Superior temporal gyrus (tissue), 1 donor: ENCODE results near the gene SENP6.

ENCODE experiments used
- DNase-seq: peaks from one replicate; pipeline ENCODE4 v3.0.0-alpha.2; 2016; ENCODE audit errors: extremely low spot score

Gene SENP6

DNA sequence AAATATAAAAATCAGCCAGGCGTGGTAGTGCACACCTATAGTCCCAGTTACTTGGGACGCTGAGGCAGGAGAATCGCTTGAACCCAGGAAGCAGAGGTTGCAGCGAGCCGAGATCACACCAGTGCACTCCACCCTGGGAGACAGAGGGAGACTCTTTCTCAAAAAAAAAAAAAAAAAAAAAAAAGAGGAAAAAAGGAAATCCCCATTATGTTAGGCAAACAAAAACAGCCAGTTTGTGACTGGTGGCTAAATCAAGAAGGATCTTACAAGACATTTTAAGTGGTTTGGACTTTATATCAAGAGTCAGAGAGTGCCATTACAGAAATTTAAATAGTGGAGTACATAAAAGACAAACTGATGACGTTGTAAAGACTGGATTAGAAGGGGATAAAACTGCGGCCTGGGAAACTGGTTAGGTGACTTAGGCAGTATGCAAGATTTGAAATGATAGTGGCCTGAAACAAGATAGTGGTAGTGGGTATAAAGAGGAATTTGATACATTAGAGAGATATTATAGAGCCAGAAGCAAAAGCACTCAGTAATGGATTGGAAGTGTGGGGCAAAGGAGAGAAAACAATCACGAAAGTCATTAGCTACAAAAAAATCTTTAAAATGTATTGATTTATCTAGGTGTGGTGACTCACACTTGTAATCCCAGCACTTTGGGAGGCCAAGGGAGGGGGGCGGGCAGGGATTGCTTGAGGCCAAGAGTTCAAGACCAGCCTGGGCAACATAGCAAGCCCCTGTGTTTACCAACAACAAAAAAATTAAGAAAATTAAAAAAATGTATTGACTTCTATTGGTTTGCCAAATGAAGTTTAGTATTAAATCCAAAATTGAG lies 145.7 kb downstream of the SENP6 start:
- no peak for DNase-seq

GRCh38 chr6:75748003-75748742 lies 146.5 kb downstream of the SENP6 start:
- no peak for DNase-seq

DNA sequence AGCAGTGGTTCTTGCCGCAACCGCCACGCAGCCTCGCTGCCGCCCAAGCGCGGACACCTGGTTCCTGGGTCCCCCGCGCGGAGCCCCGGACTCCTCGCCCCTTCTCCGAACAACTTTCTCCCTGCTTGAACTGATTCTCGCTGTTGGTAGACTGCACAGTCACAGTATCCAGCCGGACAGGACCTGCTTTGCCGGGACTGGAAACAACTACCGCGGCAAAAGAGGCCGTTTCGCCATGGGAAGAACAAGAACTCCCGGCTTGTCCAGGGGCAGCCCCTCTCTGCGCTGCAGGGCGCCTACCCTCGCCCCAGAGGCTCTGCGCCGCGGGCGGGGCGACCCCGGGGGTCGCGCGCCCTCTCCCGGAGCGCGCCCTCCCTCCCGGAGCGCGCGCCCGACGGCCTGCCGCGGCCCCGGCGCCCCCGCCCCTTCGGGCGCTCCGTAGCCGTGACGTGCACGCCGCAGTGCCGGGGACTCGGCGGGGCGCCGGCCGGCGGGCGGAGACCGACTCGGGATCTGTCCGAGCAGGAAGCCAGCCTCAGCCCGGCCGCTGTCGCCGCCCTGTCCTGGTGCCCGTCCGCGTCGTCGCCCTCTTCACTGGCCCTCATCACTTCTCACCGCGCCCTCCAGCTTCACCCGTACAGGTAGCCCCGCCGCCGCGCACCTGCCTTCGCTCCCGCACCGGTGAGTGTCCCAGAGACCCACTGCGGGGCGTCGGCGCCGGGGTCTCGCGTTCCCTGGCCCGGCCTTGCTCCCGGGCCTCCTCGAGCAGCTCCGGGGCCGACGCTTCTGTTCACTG lies 147.3 kb downstream of the SENP6 start, which contains the start of gene MYO6:
TSS of gene MYO6 (plus strand) at position 497 of the 796 bp plus-strand sequence. CDS start 68,309 bp downstream, outside the sequence.
- peak; percentile 76 for DNase-seq

- DNase-seq, result no peak
Observed at GRCh38 chr6:75751443-75751842, 149.8 kb downstream of the SENP6 start.

DNA sequence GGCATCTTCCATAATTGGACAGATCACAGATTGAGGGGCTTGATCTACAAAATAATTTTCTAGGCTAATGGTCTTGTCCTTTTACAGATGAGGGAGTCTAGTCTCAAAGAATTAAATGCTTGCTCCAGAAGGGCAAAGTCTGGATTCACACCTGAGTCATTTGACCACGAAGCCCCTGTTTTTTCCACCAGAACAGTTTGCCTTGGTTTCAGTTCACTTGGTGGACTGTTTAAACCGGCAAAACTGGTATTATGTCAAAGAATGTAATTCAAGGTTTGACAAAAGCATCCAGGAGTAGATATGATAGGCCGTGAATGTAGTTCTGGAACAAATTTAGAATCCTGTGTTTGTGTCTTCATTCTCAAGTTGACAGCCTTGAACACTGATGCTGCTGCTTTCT lies 150.7 kb downstream of the SENP6 start:
- no peak for DNase-seq

DNA sequence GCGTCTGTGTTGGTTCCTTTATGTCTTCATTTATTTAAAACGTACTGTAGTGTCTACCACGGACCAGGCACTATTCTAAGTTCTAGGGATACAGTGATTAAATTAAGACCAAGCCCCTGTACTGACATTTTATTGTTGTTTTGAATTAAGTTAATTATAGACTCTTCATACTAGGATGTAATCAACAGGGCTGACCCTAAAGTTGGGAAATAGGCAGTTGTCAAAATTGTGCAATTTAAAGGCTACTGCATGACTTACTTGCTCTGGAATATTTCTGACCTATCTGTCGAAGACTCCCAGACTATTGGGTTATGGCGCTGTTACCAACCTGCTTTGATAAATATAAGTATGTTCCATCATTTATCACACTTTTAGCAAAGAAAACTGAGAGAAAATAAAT lies 154.0 kb downstream of the SENP6 start:
- DNase-seq, result no peak

DNA sequence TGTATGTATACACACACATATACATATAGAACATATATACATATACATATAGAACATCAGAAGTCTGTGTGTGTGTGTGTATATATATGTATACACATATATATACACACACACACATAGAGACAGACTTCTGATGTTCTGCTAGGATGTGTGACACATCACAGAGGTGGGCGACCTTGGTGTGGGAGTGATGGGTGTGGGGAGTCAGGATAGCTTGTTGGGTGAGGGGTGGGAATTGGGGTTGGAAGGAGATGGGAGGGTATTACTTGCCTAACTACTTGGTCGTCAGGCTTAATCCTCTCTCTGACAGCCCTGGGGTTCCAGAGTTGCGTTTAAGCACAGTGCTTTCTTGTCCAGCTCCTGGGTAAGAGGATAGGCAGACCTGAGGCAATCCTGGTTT lies 155.6 kb downstream of the SENP6 start:
- DNase-seq, result no peak

DNA sequence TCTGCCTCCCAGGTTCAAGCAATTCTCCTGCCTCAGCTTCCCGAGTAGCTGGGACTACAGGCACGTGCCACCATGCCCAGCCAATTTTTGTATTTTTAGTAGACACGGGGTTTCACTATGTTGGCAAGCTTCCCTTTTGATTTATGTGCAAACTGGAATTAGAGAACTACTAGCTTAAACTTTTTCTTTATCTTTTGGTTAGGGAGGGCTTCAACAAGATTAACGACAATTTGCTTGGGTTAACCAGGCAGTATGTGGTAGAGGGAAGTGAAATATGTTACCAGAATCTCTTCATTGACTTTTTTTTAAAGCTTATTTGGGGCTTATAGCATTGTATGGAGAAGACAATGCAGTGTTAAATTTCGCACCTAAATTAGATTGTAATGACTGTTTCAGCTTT lies 156.4 kb downstream of the SENP6 start:
- no peak for DNase-seq

DNA sequence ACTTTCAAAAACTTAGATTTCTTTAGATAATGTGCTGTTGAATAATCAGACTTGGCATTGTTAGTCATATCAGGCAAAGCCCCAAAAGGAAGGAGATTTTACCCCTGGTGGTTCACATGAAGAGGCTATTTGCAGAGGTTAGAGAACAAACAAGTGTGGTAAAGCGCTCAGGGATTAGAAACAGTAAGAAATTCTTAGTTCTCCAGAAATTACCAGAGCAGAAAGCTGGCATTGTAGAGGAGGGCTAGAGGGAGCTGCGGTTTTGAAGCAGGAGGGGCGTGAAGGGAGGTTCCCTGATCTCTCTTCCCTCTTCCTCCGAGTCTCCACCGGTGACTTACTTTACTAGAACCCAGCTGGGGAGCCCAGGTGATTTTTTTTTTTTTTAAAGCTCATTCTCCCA lies 157.5 kb downstream of the SENP6 start:
- DNase-seq, result no peak

DNA sequence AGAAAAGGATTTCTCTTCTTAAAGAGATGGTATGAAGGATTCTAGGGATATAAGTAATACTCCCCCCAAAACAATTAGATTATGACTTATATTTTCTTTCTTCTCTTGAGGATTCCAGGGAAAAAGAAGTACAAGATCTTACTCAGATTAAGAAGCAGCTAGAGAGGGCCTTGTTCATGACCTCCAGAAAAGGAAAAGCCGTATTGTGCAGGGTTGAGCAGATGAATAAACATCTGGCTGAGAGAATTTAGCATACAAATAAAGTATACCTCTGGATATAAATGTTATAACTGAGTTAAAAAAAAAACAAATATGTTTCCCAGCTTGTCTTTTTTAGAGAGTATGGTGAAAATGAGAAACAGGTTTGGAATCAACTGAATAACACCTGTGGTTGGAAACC lies 158.6 kb downstream of the SENP6 start:
- DNase-seq, result peak; percentile 10

DNA sequence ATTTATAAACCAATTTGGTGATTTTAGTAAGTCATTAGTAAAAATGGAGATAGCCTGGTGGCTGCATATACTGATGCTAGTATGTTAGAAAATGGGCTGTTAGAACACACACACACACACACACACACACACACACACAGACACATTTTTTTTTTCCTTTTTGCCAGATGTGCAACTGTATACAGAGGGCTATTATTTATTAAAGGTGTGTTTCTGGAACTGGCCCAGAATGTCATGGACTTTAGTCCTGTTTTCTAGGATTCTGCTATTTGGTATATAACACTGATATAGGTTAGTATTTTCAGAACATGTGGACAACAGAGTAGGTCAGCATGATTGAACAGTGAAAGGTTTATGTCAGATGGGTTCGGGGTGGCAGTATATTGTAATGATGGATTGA lies 159.8 kb downstream of the SENP6 start:
- no peak for DNase-seq

DNA sequence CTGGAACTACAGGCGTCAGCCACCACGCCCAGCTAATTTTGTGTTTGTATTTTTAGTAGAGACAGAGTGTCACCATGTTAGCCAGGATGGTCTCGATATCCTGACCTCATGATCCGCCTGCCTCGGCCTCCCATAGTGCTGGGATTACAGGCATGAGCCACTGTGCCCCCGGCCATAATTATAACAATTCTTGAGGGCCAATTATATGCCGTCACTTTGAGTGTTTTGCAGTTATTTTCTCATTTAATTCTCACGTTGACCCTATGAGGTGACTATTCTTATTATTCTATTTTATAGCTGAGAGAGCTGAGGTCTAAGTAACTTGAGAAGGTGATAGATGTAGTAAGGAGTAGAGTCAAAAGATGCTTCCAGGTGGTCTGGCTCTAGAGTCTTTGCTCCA lies 160.4 kb downstream of the SENP6 start:
- no peak for DNase-seq

- DNase-seq, result no peak
Observed at GRCh38 chr6:75766387-75766786, 164.7 kb downstream of the SENP6 start.
